K562 (cell line): Measurements from ENCODE around the gene GABRR3.

Experiments used
- EZH2 ChIP-seq: IDR thresholded peaks from 2 replicates; pipeline ENCODE4 v1.6.1; 2012; ENCODE audit warnings: low read depth, mild to moderate bottlenecking, inconsistent platforms, low read length, borderline replicate concordance
- HDGF ChIP-seq: fragments of 450-650 bp; IDR thresholded peaks from 2 replicates; pipeline ENCODE4 v1.6.1; 2016
- POLR2AphosphoS5 ChIP-seq: IDR thresholded peaks from 2 replicates; pipeline ENCODE4 v1.6.1; 2011; ENCODE audit warnings: mild to moderate bottlenecking, low read depth, low read length, moderate library complexity; ENCODE audit not compliant: control insufficient read depth, insufficient read depth
- SIN3A ChIP-seq, 2 experiments: fragments of 150-350 bp in 1 of 2; IDR thresholded peaks; 2 replicates each; pipeline ENCODE4 v1.6.1; 2011 to 2016; ENCODE audit warnings: borderline replicate concordance in 2 of 2, low read depth in 2 of 2, low read length in 2 of 2, mild to moderate bottlenecking in 2 of 2, moderate library complexity in 2 of 2; ENCODE audit not compliant: control insufficient read depth in 1 of 2

DNA sequence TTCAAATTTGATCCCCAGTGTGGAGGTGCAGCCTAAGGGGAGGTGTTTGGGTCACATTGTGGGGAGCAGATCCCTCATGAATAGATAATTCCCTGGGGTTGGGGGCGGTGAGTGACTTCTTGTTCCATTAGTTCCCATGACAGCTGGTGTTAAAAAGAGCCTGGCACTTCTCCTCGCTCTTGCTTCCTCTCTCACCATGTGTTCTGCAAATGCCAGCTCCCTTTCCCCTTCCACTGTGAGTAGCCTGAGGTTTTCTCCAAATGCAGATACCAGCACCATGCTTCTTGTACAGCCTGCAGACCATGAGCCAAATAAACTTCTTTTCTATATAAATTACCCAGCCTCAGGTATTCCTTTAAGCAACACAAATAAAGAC, 86.0 kb downstream of the GABRR3 start:
- TF ChIP-seq HDGF (no peak), EZH2 (no peak), SIN3A (IDR thresholded peaks at IDR 0.05; ENCODE audit: borderline replicate concordance in 2 of 2, control insufficient read depth in 1 of 2, low read depth in 2 of 2, low read length in 2 of 2) (no peak), POLR2AphosphoS5 (no peak)
